ENCODE data around the gene ADGRL3.
"Not testable (repeated sequence)": the region's sequence is repeated elsewhere in the genome, so short reads cannot be mapped to it uniquely, and the experiment has no call there.

The ADGRL3 gene

DNA sequence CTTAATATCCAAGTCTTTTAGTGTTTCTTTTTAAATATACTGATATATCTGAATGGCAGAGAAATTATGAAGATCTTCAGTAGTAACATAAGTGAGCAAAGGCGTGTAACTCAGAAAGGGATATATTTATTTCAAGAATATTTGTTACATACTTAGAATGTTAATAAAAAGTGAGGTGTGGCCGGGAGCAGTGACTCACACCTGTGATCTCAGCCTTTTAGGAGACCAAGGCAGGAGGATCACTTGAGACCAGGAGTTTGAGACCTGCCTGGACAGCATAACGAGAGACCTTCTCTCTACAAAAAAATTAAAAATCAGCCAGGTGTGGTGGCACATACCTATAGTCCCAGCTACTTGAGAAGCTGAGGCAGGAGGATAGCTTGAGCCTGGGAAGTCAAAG is 651.0 kb downstream of the ADGRL3 start:
- DNase-seq: no peak

DNA sequence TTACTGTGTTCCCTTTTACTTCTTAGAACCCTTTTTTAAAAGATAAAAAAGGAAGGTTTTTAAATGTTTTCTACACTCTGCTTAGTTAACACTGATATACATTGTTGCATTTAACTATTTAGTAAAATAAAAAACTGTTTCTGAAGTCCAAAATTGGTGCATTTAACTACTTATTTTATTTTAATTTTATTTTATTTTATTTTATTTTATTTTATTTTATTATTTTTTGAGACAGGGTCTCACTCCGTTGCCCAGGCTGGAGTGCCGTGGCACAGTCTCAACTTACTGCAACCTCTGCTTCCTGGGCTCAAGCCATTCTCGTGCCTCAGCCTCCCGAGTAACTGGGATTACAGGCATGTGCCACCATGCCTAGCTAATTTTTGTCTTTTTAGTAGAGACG is 652.0 kb downstream of the ADGRL3 start:
- DNase-seq: not testable (repeated sequence)

DNA sequence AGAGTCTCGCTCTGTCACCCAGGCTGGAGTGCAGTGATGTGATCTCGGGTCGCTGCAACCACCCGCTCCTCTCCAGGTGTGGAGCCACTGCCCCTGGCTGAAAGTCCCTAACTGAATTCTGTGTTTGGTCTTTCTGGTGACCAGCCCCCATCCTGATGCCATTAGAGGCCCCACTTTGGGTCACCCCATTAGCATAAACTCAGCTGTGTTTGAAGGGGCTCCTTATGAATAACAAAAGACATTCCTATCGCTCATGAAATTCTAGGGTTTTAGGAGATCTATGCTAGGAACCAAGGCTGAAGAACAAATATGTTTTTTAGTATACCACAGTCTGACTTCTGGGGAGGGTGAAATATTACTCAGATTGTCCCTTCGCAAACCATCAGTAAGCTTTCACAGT is 652.9 kb downstream of the ADGRL3 start:
- DNase-seq: no peak

DNA sequence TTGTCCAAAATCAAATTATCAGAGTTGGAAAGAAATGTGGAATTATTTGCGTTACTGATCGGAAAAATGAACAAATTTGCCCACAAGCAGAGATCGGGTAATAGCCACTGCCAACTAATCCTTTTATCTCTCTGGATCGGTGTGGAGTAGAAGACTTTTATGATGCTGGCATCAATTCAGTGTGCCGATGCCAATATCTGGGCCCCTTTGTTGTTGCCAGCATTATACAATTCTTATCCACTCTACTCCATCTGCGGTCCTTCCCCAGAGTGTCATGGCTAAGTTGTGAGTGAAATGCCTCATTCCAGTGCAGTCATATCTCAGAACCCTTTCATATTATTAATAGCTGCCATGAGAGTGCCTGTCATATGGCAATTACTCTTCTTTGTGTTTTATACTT is 660.2 kb downstream of the ADGRL3 start:
- peak; percentile 29 for DNase-seq

DNA sequence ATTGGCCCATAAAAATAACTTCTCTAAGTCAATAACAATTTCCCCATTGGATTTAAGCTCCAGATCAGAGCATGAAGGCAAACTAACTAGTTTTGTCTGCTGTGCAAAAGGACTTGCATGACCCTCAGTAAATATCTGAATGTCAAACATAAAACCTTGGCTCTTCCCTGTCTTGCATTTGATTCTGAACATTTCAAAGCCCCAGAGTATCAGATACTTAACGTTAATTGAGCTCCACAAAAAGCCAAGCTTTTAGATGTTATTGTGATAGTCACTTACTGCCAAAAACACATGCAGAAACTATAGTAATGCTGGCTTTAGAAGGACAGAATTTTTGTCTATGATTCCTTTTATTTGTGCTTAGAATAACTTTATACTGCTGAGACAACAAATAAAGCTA is 664.2 kb downstream of the ADGRL3 start:
- DNase-seq: no peak

DNA sequence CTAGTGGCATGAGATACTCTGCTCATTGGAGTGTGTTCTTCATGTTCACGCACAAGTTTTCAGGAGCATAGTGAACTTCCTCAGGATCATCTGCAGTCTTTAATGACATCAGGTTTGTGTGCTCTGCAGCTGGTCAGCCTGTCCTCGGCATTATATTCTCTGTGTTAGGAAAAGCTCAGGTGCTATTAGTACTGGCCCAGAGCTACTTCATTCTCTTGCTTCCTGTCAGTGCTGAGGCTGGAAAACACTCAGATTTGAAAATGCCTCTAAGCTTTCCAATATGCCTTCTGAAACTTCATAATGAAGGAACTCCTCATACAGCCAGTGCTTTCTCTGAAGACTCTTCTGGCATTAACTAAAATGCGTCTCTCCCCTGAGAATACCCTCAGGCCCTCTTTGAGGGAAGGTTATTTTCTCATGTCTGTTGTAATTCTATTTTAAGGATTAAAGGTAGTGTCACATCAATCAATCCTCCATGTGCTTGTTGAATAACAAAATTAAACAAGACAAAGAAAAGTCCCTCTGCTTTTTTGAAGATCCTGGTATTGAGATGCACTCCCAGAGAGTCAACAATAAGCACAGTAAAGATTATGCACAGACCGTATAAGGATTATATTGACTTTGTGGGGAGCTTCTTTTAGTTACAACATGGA is 666.4 kb downstream of the ADGRL3 start:
- DNase-seq: no peak

DNA sequence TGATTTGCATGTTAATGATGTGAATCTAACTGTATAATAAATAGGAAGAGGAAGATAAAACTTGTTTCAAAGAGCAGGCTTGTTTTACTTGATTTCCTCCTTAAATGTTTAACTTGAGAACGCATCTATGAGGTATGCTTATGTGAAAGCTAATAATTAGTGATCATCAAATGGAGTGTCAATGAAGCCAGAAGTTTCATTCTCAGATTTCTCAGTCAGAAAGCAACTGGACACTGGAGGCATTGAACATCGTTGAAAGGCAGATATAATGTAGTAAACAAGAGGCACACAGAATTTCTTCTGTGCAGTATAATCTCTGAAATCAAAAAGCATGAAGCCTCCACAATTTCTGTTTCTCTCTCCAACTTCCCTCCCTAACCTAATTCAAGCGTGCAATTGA is 672.9 kb downstream of the ADGRL3 start:
- no peak for DNase-seq

DNA sequence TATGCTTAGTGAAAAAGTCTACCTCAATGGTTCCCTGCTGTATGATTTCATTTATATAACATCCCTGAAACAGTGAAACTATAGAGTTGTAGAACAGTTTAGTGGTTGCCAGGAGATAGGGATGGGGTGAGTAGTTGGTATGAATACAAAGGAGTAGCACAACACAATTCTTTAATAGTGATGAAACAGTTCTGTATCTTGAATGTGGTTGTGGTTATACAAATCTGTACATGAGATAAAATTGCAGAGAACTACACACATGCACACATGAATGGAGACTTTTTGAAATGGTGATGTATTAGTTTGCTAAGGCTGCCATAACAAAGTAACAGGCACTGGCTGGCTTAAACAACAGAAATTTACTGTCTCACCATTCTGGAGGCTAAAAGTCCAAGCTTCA is 677.1 kb downstream of the ADGRL3 start:
- DNase-seq: no peak

DNA sequence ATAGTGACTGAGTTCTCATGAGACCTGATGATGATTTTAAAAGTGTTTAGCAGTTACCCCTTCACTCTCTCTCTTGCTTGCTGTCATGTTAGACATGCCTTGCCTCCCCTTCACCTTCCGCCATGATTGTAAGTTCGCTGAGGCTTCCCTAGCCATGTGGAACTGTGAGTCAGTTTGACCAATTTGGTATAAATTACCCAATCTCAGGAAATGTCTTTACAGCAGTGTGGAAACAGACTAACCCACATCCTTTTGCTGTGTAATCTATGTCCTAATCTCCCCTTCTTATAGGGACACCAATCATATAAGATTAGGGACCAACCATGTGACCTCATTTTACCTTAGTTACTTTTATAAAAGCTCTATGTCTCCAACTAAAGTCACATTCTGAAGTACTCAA is 677.8 kb downstream of the ADGRL3 start:
- no peak for DNase-seq

DNA sequence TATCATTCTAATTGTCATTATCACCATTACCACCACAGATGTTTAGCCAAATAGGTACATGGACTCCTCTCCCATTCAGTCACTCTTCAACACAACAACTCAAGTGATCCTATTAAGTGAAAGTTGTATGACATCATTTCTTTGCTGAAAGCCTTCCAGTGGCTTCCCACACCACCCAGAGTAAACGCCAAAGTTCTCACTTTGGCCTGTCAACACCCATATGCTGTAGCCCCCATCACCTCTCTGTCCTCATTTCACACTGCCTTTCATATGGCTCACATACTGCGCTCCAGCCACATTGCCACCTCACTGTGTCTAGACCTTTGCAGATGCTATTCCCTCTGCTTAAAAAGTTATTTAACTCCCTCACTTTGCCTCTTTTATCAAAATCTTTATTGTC is 682.3 kb downstream of the ADGRL3 start:
- DNase-seq: no peak

DNA sequence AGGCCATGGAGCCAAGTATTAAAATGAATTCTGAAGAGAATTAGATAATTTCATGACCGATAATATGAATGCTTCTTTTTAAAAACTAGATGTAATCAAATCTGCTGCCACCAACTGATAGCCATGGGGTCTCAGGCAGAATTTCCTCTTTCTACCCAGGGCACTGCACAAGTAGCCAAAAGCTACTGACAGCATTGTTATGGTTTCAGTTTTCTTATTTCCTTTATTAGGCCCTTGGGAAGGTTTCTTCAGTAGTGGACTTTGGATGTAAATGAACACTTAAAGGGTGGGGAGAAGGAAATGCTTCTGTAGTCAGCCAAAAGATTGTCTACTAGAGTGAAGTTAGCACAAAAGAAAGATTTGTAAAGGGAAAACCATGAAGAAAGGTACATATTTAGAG is 686.0 kb downstream of the ADGRL3 start:
- no peak for DNase-seq

DNA sequence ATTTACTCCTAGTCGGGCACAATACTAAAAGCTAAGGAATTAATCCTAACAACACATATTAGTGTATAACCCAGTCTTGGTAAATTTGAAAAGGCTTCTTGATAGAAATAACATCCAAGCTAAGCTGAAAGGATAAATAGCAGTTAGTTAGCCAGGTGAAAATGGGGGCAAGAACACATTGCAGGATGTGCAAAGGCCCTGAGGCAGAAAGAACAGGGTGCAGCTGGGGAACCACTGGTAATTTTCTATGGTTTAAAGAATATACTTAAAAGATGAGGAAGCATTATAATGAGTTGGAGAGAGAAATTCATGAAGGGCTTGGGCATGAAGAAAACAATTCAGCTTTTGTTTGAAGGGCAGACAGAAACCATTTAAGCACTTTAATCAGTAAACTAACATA is 689.0 kb downstream of the ADGRL3 start:
- no peak for DNase-seq

DNA sequence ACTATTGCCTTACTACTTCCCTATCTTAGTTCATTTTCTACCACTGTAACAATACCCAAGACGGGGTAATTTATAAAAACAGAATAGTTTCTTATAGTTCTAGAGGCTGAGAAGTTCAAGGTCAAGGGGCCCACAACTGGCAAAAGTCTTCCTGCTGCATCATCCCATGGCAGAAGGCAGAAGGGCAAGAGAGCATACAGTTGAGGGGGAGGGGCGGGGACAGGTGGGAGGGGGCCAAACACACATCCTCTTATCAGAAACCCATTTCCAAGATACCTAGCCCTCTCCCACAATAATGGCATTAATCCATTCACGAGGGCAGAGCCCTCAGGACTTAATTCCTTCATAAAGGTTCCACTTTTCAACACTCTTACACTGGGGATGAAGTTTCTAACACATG is 690.2 kb downstream of the ADGRL3 start:
- DNase-seq: no peak

DNA sequence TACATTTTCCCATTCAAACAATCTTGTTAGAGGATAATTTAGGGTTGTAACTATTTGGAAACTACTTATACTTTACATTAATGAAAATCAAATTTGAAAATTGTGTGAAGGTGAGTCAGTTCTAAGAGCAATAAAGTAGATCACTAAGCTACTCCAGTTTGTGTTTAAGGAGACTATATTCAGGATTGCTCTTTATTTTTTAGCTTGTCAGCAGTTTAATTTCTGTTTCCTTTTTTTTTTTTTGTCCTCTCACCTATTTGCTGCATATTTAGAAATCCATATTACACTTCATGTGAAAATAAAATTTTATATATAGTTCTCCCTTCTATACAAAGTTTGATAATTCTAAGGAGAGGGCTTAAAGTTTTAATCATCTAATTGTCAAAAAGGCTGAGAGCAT is 691.8 kb downstream of the ADGRL3 start:
- DNase-seq: no peak

DNA sequence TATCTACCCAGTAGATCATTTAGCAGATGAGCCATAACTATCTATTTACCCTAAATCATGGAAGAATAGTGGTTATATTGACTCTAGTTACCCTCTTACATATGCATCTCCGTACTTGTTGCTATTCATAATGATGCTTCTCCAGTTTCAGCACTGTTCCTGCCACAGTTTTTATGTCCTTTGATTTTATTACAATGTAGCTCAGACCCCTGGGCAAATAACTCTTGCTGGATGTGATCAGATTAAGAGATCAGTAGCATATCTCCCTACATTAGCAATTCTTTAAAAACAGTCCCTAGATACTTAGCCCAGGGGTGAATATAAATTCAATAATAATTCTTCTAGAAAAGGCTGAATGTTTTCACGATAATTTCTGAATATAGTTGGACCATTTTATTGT is 696.5 kb downstream of the ADGRL3 start:
- DNase-seq: no peak

DNA sequence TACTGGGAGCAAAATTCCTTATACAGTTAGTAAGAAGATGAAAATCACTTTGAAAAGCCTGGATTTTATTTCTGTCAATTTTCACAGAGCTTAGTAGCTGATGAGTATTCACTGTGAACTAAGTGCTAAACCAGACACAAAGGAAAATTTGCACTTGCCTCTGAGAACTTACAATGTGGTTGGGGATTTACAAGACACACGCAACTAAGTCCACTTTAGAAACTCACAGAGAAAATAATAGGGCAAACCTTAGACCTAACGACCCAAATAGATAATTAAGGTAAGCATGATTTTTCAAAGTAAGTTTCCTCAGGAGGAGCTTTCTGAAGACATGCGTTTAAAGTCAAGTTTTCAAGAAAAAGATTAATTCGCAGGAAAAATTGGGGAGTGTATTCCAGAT is 708.9 kb downstream of the ADGRL3 start:
- no peak for DNase-seq

DNA sequence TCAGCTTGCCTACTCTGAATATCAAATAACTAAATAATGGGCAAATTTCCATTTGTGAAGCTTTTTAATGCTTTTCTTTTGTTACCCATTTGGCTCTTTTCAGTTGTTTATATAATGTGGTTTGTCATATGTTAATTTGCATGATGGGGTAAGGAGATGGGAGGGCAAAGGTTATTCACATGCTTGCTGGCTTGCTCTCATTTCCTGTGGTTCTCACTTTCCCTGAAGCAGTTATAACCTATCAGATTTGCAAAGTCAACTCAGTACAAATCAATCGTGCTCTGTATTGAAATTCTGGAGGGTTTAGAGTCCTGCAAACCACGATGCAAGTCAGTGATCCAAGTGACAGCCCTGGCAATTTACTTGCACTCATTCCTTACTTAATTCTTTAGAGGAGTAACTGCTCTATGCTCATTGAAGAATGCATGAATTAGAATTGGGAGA is 711.2 kb downstream of the ADGRL3 start:
- no peak for DNase-seq

DNA sequence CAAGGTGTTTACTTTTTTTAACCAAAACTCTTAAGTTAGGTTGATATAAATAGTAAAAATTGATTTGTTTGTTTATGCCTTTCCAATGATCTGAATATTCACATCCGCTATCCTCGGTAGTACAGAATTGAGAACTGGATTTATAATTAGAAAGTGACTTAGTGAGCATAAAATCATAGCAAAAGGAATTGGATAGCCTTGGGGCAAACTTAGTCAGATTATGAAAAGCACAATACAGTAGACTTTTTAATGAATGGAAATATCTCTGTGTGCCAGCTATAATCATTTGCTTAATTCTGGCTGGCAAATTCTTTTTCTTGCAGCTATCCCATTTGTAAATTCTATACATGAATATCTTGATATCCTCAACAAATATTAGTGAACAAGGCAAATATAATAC is 713.5 kb downstream of the ADGRL3 start:
- no peak for DNase-seq

DNA sequence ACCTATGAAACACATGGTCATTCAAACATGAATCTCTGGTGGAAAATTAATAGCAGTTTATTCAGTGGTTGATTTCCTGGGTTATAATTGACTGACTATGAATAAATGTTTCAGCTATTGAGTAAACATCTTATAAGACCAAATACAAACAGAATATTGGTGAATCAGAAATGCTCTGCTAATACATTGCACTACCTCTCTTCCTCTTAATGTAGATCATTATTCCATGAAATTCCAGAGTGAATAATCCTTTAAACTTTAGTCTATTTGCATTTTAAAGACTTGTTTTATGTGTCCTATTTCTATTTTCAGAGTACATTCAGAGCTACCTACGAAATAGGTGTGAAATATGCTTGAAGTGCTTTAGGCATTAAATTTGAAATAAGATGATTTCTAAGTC is 715.4 kb downstream of the ADGRL3 start:
- DNase-seq: no peak

DNA sequence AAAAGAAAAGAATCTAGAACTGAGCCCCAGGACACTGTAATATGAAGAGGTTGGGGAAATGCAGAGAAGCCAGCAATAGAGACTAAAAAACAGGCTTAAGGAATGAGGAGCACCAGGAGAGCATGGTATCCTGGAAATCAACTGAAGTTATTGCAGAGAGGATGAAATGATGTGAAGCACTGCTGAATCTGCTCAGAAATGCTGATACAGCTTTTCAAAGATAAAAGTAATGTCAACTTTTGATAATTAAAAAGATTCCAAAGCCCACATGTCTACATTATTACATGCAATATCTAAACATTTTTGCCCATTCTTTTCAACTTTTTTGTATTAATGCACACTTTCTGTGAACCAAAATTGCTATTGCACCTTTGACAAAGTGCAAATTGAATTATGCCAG is 718.4 kb downstream of the ADGRL3 start:
- no peak for DNase-seq

DNA sequence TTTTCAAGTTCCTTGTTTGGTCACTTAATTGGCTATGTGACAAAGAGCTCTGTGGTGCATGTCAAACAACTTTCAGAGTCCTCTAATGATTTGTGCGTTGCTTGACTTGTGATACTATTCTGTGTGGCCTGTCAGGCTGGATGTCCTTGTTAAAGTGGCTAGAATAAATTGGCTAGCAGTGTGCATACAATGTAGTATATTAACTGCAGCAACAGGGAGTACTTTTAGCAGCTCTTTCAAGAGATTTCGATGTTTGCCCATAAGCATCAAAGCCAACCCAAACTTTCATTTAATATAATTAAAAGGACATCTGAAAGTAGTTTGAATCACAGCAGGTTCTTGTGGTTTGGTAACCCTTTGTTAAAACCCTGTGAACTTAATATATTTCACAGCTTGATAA is 718.9 kb downstream of the ADGRL3 start:
- no peak for DNase-seq

DNA sequence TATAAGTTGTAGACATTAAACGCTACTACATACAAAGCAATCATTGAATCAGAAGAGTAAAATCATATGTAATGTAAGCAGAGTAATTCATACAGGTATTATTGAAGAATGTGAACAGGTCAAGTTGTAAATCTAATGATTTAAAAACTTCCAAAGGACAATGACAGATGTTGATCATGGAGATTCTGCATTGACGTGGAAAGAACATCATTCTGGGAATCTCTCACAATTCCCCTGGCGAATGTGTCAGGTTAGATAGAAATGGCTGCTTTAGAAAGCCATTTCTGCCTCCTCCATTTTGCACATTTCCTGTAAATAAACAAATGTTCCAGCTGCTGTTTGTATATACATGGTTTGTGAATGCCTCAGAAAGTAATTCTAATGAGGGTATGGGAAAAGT is 719.4 kb downstream of the ADGRL3 start:
- no peak for DNase-seq

DNA sequence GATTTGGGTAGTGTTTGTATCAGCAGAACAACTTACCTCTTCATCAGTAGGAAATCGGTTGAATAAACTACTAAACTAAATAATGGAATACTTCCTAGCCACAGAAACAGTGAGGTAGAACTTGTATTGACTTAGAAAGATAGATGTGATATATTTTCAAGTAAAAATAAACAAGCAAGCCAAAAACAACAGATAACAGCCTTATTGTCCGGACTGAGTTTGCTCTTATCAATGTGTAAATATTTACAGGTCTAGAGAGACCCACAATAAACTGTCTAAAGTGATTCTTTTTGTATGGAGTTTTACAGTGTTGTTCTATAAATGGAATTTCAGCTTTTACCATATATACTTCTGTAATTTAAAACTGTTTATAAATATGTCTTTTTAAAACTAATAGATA is 721.8 kb downstream of the ADGRL3 start:
- DNase-seq: no peak

DNA sequence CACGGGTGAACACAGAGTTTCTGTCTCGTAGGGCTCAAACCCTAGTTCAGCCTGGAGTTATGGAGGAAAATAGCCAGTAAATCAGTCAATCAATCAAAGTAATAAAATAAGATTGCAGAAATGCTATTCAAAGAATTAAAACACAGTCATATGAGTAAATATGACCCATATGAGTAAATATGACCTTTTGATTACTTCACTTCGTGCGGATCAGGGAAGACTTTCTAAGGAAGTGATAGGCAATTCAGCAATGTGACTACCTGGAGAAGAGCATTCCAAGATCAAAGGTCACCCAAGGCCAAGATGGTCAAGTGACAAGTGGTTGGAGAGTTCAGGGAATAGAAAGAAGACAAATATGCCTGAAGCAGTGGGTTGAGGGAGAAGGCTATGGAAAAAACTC is 722.6 kb downstream of the ADGRL3 start:
- no peak for DNase-seq

DNA sequence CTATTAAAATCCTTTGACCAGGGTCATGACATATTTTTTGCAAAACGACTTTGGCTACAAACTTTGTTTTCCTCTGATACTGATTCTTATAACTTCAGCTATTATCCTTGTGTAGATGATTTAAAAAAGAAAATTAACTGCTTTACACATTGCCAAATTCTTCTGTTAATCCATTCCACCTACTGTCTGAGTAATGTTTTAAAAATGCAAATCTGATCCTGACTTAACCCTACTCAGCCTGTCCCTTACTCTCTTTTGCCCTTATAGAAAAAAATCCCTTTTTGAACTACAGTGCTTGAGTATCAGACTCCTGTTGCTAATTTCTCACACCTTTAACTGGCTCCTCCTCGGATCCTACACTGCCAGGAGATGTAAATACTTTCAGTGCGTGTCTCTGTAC is 723.1 kb downstream of the ADGRL3 start:
- DNase-seq: no peak

DNA sequence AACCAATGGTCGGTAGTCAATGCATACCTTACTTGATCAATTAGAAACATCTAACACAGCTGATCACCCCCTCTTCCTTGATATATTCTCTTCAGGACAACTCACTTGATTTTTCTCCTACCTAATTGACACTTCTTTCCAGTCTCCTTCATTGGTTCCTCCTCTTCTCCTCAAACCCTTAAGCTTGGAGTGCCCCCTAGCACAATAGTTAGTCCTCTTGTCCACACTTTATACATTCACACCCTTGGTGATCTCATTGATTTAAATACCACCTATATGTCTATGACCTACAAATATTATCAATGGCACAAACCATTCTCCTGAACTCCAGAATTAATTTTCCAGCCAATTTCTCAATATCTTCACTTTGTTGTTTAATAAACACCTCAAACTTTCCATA is 724.0 kb downstream of the ADGRL3 start:
- no peak for DNase-seq

Measured in NCI-H446 treated with DMSO at 0.1 percent for 48 hours (cell line).